Measurements from ENCODE around the gene H2BW1. TPM values are rescaled to one million over a fixed set of nuclear protein-coding genes. Genes with fewer than 3 reads are reported as not detected.
A peak's percentile ranks its signal among the peaks of the same experiment; 100 is the strongest.
"Not testable (repeated sequence)": the region's sequence is repeated elsewhere in the genome, so short reads cannot be mapped to it uniquely, and the experiment has no call there.

H2BW1 gene
- total RNA-seq, 1 donor from 2014 or later: not detected

DNA sequence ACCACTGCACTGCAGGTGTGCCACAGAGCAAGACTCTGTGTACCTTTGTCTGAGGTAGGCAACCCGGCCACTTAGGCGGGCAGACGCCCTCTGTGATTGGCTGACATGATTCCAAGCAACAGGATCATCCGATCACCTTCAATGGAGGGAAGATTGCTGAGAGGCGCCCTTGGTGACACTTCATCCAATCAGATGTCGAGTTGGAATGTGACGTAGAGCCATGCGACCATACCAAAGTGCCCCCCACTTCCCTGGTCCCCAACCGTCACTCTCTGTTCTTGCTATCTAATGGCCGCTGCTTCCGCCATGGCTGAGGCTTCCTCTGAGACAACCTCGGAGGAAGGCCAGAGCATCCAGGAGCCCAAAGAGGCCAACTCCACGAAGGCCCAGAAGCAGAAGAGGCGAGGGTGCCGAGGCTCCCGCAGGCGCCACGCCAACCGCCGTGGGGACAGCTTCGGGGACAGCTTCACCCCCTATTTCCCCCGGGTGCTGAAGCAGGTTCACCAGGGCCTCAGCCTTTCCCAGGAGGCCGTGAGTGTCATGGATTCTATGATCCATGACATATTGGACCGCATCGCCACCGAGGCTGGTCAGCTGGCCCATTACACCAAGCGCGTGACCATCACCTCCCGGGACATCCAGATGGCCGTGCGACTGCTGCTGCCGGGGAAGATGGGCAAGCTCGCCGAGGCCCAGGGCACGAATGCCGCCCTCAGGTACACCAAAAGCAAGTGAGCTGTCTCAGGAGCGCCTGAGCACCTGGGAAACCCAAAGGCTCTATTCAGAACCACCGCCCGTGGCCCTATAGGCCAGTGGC lies 26.4 kb upstream of the H2BW1 start, which contains the start of gene H2BW2:
H2BW2 (plus strand) TSS at position 268 of the 817 bp plus-strand sequence; CDS start at position 307, 39 bp downstream.
- TF ChIP-seq, protein P1, sequence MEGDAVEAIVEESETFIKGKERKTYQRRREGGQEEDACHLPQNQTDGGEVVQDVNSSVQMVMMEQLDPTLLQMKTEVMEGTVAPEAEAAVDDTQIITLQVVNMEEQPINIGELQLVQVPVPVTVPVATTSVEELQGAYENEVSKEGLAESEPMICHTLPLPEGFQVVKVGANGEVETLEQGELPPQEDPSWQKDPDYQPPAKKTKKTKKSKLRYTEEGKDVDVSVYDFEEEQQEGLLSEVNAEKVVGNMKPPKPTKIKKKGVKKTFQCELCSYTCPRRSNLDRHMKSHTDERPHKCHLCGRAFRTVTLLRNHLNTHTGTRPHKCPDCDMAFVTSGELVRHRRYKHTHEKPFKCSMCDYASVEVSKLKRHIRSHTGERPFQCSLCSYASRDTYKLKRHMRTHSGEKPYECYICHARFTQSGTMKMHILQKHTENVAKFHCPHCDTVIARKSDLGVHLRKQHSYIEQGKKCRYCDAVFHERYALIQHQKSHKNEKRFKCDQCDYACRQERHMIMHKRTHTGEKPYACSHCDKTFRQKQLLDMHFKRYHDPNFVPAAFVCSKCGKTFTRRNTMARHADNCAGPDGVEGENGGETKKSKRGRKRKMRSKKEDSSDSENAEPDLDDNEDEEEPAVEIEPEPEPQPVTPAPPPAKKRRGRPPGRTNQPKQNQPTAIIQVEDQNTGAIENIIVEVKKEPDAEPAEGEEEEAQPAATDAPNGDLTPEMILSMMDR (IDR thresholded peaks at IDR 0.05): no peak
- H3K4me3 ChIP-seq: no peak within 1 kb of the TSS
- intact Hi-C loops (cut with DNase I): no loop called here
- H3K27ac ChIP-seq: no peak within 1 kb of the TSS
- H3K36me3 ChIP-seq: no peaks in the 10 kb centered on the region
- no peak for DNase-seq
- no peaks in the 10 kb centered on the region for H3K4me1 ChIP-seq
- no peak for ATAC-seq
- H3K9me3 ChIP-seq: no peaks in the 10 kb centered on the region
- no peaks in the 10 kb centered on the region for H3K27me3 ChIP-seq (ENCODE audit: low read depth)

DNA sequence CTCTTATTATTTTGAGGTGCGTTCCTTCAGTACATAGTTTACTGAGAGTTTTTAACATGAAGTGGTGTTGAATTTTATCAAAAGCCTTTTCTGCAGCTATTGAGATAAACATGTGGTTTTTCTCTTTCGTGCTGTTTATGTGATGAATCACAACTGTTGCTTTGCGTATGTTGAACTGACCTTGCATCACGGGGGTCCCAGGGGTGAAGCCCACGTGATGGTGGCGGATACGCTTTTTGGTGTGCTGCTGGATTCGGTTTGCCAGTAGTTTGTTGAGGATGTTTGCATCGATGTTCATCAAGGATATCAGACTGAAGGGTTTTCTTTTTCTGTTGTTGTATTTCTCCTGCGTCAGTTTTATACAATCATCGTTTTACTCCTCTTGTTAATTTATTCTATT lies 4.6 kb upstream of the H2BW1 start:
- Histone ChIP-seq H3K27me3 (ENCODE audit: low read depth) (no peaks in the 10 kb centered on the region), H3K4me1 (no peaks in the 10 kb centered on the region), H3K36me3 (no peaks in the 10 kb centered on the region), H3K4me3 (no peak overlapping the region), H3K27ac (no peak overlapping the region), H3K9me3 (no peaks in the 10 kb centered on the region)
- DNase-seq (no peak), ATAC-seq (no peak)
- intact Hi-C loops (cut with DNase I): no loop called here
- TF ChIP-seq, protein P1 (IDR thresholded peaks at IDR 0.05): no peak

DNA sequence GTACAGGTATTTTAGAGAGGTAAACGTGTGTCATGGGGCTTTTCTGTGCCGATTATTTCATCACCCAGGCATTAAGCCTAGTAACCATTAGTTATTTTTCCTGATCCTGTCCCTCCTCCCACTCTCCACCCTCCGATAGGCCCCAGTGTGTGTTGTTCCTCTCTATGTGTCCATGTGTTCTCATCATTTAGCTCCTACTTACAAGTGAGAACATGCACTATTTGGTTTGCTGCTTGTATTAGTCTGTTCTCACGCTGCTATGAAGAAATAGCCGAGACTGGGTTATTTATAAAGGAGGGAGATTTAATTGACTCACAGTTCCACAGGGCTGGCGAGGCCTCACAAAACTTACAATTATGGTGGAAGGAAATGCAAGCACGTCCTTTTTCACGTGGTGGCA lies 2.1 kb upstream of the H2BW1 start:
- DNase-seq; H3K36me3 ChIP-seq; H3K4me1 ChIP-seq; H3K27ac ChIP-seq; ATAC-seq; H3K9me3 ChIP-seq; H3K4me3 ChIP-seq; H3K27me3 ChIP-seq (ENCODE audit: low read depth); intact Hi-C loops (cut with DNase I): not testable (repeated sequence)

DNA sequence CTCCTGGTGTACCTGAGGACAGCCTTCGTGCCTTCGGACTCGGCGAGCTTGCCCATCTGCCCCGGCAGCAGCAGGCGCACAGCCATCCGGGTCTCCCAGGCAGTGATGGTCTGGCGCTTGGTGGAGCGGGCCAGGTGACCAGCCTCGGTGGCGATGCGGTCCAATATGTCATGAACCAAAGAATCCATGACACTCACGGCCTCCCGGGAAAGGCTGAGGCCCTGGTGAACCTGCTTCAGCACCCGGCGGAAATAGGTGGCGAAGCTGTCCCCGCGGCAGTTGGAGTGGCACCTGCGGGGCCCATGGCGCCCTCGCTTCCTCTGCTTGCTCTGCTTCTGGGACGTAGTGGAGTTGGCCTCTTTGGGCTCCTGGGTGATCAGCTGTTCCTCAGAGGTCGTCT lies 350 bp downstream of the H2BW1 start:
- ATAC-seq (no peak), DNase-seq (no peak)
- Histone ChIP-seq H3K9me3 (no peaks in the 10 kb centered on the region), H3K4me3 (no peak overlapping the region), H3K36me3 (no peaks in the 10 kb centered on the region), H3K27ac (no peak overlapping the region), H3K4me1 (no peaks in the 10 kb centered on the region), H3K27me3 (ENCODE audit: low read depth) (no peaks in the 10 kb centered on the region)
- intact Hi-C loops (cut with DNase I): no loop called here
- TF ChIP-seq, protein P1 (IDR thresholded peaks at IDR 0.05): no peak

DNA sequence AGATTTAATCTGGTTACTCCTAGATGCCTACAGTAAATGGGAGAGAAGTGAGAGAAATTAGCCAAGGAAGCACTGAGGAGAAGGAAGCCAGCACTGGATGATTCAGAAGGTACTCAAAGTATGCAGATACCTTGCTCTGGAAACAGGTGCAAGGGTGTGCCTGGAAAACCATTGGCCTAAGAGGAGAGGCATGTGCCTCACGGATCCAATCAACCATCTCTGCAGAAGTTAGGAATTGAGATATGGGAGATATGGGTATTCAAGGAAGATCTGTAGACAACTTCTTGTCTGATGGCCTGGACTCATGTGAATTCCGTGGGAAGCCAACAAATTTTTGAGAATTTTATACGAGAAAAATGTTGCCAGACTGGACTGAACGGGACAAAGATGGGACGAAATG lies 4.7 kb downstream of the H2BW1 start:
- TF ChIP-seq, protein P1 (IDR thresholded peaks at IDR 0.05): no peak
- Histone ChIP-seq H3K27me3 (ENCODE audit: low read depth) (no peaks in the 10 kb centered on the region), H3K4me3 (no peak overlapping the region), H3K9me3 (no peaks in the 10 kb centered on the region), H3K36me3 (no peaks in the 10 kb centered on the region), H3K4me1 (no peaks in the 10 kb centered on the region), H3K27ac (no peak overlapping the region)
- DNase-seq (no peak), ATAC-seq (no peak)
- intact Hi-C loops (cut with DNase I): no loop called here

DNA sequence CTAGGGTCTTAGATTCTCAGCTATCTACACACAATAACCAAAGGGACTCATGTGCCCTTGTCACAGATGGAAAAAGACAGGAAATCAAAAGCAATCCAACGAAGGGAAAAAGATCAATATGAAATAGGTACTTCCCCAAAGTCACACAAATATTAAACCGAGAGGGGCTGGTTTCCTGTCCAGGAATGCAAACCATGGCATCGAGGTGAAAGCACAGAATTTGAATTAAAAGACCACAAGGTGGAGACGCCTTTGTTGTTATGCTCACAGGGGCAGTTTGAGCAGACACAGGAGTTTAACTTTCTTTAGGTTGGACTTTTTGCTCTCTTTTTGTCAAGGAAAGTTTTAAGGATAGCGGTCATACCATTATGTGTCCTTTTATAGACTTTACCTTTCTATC lies 14.3 kb downstream of the H2BW1 start:
- intact Hi-C loops (cut with DNase I): no loop called here
- ATAC-seq: no peak
- Histone ChIP-seq H3K9me3 (no peaks in the 10 kb centered on the region), H3K27me3 (ENCODE audit: low read depth) (no peaks in the 10 kb centered on the region), H3K27ac (no peak overlapping the region), H3K4me3 (no peak overlapping the region), H3K4me1 (no peaks in the 10 kb centered on the region), H3K36me3 (no peaks in the 10 kb centered on the region)
- TF ChIP-seq, protein P1 (IDR thresholded peaks at IDR 0.05): no peak
- no peak for DNase-seq

DNA sequence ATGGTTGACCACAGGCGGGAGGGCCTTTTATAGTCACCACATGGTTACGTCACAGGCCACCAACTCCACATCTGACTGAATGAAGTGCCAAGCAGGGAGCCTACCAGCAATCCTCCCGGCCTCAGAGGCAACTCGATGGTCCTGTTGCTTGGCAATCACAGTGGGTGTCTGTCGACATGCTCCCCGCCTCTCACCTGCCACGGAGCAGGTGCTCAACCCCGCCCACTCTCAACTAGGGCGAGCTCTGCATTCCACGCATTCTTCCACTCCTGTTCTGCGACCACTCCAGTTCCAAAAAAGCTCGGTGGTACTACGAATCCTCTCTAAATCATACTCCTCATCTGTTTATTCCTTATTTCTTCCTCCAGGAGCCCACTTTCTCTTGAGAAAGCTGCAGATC lies 30.0 kb downstream of the H2BW1 start:
- peak; percentile 28 to 51 for ATAC-seq
- H3K27me3 ChIP-seq (ENCODE audit: low read depth); H3K27ac ChIP-seq; H3K9me3 ChIP-seq; H3K36me3 ChIP-seq; H3K4me3 ChIP-seq; intact Hi-C loops (cut with DNase I); H3K4me1 ChIP-seq; DNase-seq: not testable (repeated sequence)

DNA sequence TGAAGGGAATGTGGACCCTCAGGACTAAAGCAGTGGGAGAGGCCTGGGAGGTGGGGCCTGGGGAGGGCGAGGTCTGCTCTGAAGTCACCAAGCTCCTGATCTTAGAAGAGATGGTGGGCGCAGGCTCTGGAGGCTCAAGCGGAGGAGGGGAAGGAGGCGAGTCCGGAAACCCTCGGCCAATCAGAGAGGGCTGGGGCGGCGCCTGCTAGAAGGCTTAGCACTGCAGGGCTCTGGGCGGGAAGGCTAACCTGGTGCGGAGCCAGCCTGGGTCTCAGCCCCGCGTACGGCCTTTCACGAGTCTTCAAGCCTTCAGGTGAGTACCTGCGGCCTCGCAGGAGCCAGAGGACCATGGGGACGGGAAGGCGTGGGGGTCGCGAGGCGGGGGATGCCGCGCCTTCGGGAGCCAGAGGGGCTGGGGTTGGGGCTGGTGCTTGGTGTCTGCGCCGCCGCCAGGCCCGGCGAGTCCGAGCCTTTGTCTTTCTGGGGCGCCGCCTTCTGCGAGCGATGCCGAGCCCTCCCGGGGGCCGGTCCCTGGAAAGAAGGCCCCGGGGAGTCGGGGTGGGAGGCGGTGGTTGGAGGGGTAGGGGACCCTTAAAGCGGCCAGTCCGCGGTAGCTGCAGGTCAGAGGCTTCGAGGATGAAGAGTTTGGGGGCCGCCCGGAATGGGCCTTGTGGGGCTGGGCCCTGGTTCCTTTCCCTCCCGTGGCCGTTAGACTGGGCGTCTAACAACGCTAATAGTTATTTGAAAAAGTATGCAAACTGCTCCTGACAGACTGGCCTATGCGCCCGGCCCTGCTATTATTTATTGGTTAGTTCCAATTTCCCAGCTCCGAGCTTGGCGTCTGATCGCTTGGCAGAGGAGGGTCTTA lies 50.9 kb downstream of the H2BW1 start, which contains the start of gene TMSB15B:
TMSB15B (plus strand) TSS at position 217 of the 868 bp plus-strand sequence.
- H3K9me3 ChIP-seq; H3K27me3 ChIP-seq (ENCODE audit: low read depth); H3K4me1 ChIP-seq; H3K27ac ChIP-seq; intact Hi-C loops (cut with DNase I); H3K36me3 ChIP-seq; H3K4me3 ChIP-seq; DNase-seq: not testable (repeated sequence)
- ATAC-seq: peak; percentile 88 to 93

Data from lower lobe of right lung (tissue), 2 donors.